Endothelial cell (in vitro differentiated cells): ENCODE results near the gene MYG1. TPM values are rescaled to one million over a fixed set of nuclear protein-coding genes. Genes with fewer than 3 reads are reported as not detected.

ENCODE experiments used
- DNase-seq: peaks from one replicate; pipeline ENCODE4 v3.0.0; 2021; ENCODE audit warnings: low spot score
- H3K27ac Mint-ChIP-seq: one replicate; pipeline ENCODE4 v1.8.0; 2021; ENCODE audit warnings: mixed read lengths, inconsistent platforms; ENCODE audit not compliant: unreplicated experiment
- H3K27me3 Mint-ChIP-seq: one replicate; pipeline ENCODE4 v1.8.0; 2021; ENCODE audit warnings: mild to moderate bottlenecking, moderate library complexity, mixed read lengths, inconsistent platforms; ENCODE audit not compliant: unreplicated experiment
- H3K36me3 Mint-ChIP-seq: one replicate; pipeline ENCODE4 v1.8.0; 2021; ENCODE audit warnings: mild to moderate bottlenecking, low read depth, mixed read lengths, inconsistent platforms; ENCODE audit not compliant: unreplicated experiment
- H3K4me1 Mint-ChIP-seq: one replicate; pipeline ENCODE4 v1.8.0; 2021; ENCODE audit warnings: mild to moderate bottlenecking, mixed read lengths, inconsistent platforms; ENCODE audit not compliant: unreplicated experiment
- H3K4me3 Mint-ChIP-seq: one replicate; pipeline ENCODE4 v1.8.0; 2021; ENCODE audit warnings: mild to moderate bottlenecking, mixed read lengths, inconsistent platforms; ENCODE audit not compliant: unreplicated experiment
- H3K9me3 Mint-ChIP-seq: one replicate; pipeline ENCODE4 v1.8.0; 2021; ENCODE audit warnings: mixed read lengths, inconsistent platforms; ENCODE audit not compliant: unreplicated experiment
- CTCF ChIP-seq: fragments of 200-600 bp; sonication (generic); IDR thresholded peaks from one replicate; pipeline ENCODE4 v1.5.0; 2021; ENCODE audit warnings: antibody characterized with exemption; ENCODE audit not compliant: unreplicated experiment
- long read RNA-seq: library from polyadenylated mRNA; unstranded; transcript quantifications from one replicate; pipeline ENCODE4 v2.0.0, GENCODE V29; 2020; ENCODE audit not compliant: unreplicated experiment
- total RNA-seq: library from RNA; stranded (reverse); fragmentation: NEBNext Ultra II Directional; extraction: Animal tissue kit (Norgen Biotek cat#: 25700); gene quantifications from one replicate; pipeline ENCODE4 v1.2.1, GENCODE V29; 2021; ENCODE audit not compliant: unreplicated experiment

Gene MYG1
- 55.3 TPM for total RNA-seq
- long read RNA-seq, transcript C12orf10-201 (7 exons, 1,192 nt): major isoform, 38 of 47 reads
- long read RNA-seq, partial matches to known transcripts: 1 of 47 reads
- long read RNA-seq, other reads (novel, unspliced or antisense): 5 of 47 reads

GRCh38 chr12:53299454-53300180 is at the start of gene MYG1:
TSS of gene MYG1 (plus strand) at chr12:53299695. CDS start at chr12:53299738, 43 bp downstream.
- peak; percentile 90 for DNase-seq
- H3K36me3 Mint-ChIP-seq: peaks cover 34% of the 10 kb centered on the region
- peak within 1 kb of the TSS; percentile 92 for H3K4me3 Mint-ChIP-seq
- H3K27me3 Mint-ChIP-seq: peaks cover 19% of the 10 kb centered on the region
- TF ChIP-seq CTCF: no peak
- peak within 1 kb of the TSS; percentile 93 for H3K27ac Mint-ChIP-seq
- H3K4me1 Mint-ChIP-seq: peaks cover 35% of the 10 kb centered on the region
- H3K9me3 Mint-ChIP-seq: no peaks in the 10 kb centered on the region

- Mint-ChIP-seq H3K36me3 (peaks cover 5% of the 10 kb centered on the region), H3K4me3 (peak overlapping the region; percentile 96), H3K9me3 (no peaks in the 10 kb centered on the region), H3K27ac (peak overlapping the region; percentile 52), H3K27me3 (peaks cover 10% of the 10 kb centered on the region), H3K4me1 (peaks cover 16% of the 10 kb centered on the region)
- TF ChIP-seq CTCF: no peak
- peak; percentile 76 for DNase-seq
Measured at GRCh38 chr12:53251477-53252348, 47.8 kb upstream of the MYG1 start.

- Mint-ChIP-seq H3K9me3 (no peaks in the 10 kb centered on the region), H3K27ac (no peak overlapping the region), H3K27me3 (peaks cover 10% of the 10 kb centered on the region), H3K36me3 (peaks cover 5% of the 10 kb centered on the region), H3K4me1 (peaks cover 16% of the 10 kb centered on the region), H3K4me3 (peak overlapping the region; percentile 96)
- DNase-seq: no peak
- no peak for TF ChIP-seq CTCF
Measured at GRCh38 chr12:53252349-53252916, 47.1 kb upstream of the MYG1 start.

- peaks cover 10% of the 10 kb centered on the region for H3K27me3 Mint-ChIP-seq
- H3K4me1 Mint-ChIP-seq: peaks cover 16% of the 10 kb centered on the region
- H3K27ac Mint-ChIP-seq: peak overlapping the region; percentile 12
- peak overlapping the region; percentile 96 for H3K4me3 Mint-ChIP-seq
- H3K36me3 Mint-ChIP-seq: peaks cover 5% of the 10 kb centered on the region
- no peak for TF ChIP-seq CTCF
- no peak for DNase-seq
- H3K9me3 Mint-ChIP-seq: no peaks in the 10 kb centered on the region
Measured at GRCh38 chr12:53253298-53253697, 46.2 kb upstream of the MYG1 start.
